Calu3 (cell line): Measurements from ENCODE around the gene ARMCX4. TPM values are rescaled to one million over a fixed set of nuclear protein-coding genes. Genes with fewer than 3 reads are reported as not detected.

Source experiments
- BruUV-seq: library from RNA; stranded (reverse); fragments of 400-500 nt; replicated peaks from 2 replicates; lab custom pipeline; 2021; lab: Mats Ljungman, UMichigan
- CTCF ChIA-PET: fragments of 300-600 bp; sonication (Branson Sonifier 250); formaldehyde crosslinking; loops from one replicate; lab custom pipeline; 2022; ENCODE audit warnings: antibody characterized with exemption; lab: Charles Lee
- DNase-seq: peaks from one replicate; pipeline ENCODE4 v3.0.0; 2022
- H3K27ac Mint-ChIP-seq: one replicate; pipeline ENCODE4 v1.8.0; 2022; ENCODE audit warnings: mixed read lengths; ENCODE audit not compliant: unreplicated experiment
- H3K27me3 Mint-ChIP-seq: one replicate; pipeline ENCODE4 v1.8.0; 2022; ENCODE audit warnings: mixed read lengths; ENCODE audit not compliant: unreplicated experiment
- H3K36me3 Mint-ChIP-seq: one replicate; pipeline ENCODE4 v1.8.0; 2022; ENCODE audit warnings: mild to moderate bottlenecking, moderate library complexity, mixed read lengths; ENCODE audit not compliant: insufficient read depth, unreplicated experiment
- H3K4me1 Mint-ChIP-seq: one replicate; pipeline ENCODE4 v1.8.0; 2022; ENCODE audit warnings: mild to moderate bottlenecking, low read depth, mixed read lengths; ENCODE audit not compliant: unreplicated experiment
- H3K4me3 Mint-ChIP-seq: one replicate; pipeline ENCODE4 v1.8.0; 2022; ENCODE audit warnings: mild to moderate bottlenecking, low read depth, moderate library complexity, mixed read lengths; ENCODE audit not compliant: unreplicated experiment
- H3K9me3 Mint-ChIP-seq: one replicate; pipeline ENCODE4 v1.8.0; 2022; ENCODE audit warnings: low read depth, mixed read lengths; ENCODE audit not compliant: unreplicated experiment
- intact Hi-C: fragments of 100-400 bp; cut with micrococcal nuclease; formaldehyde crosslinking; loops from one replicate; pipeline ENCODE4 v1.10.0; 2022; ENCODE audit not compliant: unreplicated experiment
- total RNA-seq: library from RNA; stranded (reverse); gene quantifications from 2 replicates; pipeline ENCODE4 v1.2.3, GENCODE V29; 2022
- TF ChIP-seq, protein P1 (sequence below): fragments of 200-600 bp; IDR thresholded peaks from one replicate; pipeline ENCODE4 v1.8.0; 2022; ENCODE audit warnings: antibody characterized with exemption; ENCODE audit not compliant: unreplicated experiment

The ARMCX4 gene
- total RNA-seq, 1 experiment from 2014 or later: 1.5 TPM

DNA sequence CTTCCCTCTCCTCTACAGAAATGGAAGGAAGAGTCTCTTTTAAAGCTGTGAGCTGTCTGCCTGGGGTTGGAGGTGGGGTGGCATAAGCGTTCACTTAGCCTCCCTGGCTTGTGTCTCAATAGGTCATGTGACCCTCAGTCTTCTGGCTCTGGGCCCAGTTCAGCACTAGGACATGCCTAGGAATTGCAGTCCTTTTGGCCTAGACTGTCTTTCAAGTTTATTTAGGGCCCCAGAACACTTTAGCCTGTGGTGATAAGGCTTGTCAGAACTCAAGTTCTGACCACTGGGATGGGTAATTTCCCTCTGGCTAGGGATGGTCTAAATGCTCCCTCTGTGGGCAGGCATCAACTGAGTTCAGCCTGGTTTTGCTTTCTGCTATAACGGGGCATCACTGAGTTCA is 34.3 kb upstream of the ARMCX4 start:
- Mint-ChIP-seq H3K27me3 (no peaks in the 10 kb centered on the region), H3K4me3 (no peak overlapping the region), H3K4me1 (no peaks in the 10 kb centered on the region), H3K27ac (no peak overlapping the region), H3K9me3 (no peaks in the 10 kb centered on the region), H3K36me3 (no peaks in the 10 kb centered on the region)
- CTCF ChIA-PET: no interaction called here
- intact Hi-C loops: no loop called here
- TF ChIP-seq, protein P1, sequence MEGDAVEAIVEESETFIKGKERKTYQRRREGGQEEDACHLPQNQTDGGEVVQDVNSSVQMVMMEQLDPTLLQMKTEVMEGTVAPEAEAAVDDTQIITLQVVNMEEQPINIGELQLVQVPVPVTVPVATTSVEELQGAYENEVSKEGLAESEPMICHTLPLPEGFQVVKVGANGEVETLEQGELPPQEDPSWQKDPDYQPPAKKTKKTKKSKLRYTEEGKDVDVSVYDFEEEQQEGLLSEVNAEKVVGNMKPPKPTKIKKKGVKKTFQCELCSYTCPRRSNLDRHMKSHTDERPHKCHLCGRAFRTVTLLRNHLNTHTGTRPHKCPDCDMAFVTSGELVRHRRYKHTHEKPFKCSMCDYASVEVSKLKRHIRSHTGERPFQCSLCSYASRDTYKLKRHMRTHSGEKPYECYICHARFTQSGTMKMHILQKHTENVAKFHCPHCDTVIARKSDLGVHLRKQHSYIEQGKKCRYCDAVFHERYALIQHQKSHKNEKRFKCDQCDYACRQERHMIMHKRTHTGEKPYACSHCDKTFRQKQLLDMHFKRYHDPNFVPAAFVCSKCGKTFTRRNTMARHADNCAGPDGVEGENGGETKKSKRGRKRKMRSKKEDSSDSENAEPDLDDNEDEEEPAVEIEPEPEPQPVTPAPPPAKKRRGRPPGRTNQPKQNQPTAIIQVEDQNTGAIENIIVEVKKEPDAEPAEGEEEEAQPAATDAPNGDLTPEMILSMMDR: no peak
- no TSS peak for BruUV-seq
- no peak for DNase-seq

DNA sequence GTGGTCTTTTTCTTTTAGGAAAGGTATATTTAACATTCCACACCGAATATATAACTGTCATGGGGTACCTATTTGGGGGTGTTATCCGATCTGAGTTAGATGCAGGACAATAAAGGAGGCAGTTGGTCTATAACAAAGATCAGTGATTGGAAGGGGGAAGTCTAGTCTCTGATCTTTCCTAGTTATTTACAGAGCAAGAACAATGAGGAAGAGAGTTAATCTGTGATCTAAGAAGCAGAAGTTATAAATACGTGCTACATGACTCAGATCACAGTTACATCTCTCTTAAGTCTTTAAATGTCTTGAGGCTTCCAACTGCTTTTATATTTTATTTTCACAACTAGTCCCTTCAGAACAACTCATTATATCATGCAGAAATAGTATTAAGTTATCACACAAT is 33.2 kb upstream of the ARMCX4 start:
- H3K36me3 Mint-ChIP-seq: no peaks in the 10 kb centered on the region
- BruUV-seq: no TSS peak
- no peaks in the 10 kb centered on the region for H3K4me1 Mint-ChIP-seq
- H3K9me3 Mint-ChIP-seq: no peaks in the 10 kb centered on the region
- CTCF ChIA-PET: no interaction called here
- no peak overlapping the region for H3K4me3 Mint-ChIP-seq
- intact Hi-C loops: no loop called here
- TF ChIP-seq, protein P1: no peak
- no peak for DNase-seq
- H3K27me3 Mint-ChIP-seq: no peaks in the 10 kb centered on the region
- H3K27ac Mint-ChIP-seq: no peak overlapping the region

DNA sequence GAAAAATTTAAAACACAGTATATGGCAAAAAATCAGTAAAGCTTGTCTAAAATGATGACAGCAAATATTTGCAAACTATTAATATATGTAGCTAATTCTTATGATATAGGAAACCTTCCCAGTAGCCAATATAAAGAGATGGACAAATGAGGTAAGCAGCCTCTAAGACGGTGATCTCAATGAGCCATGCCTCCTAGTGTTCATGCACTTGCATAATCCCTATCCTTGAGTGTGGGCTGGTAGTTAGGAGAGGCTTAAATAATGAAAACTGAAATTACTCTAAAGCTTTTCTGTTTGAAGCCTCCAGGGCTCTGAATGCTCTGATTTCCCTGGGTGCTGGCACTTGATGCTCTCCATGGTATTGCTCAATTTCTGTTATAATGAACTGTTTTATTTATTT is 24.6 kb upstream of the ARMCX4 start:
- TF ChIP-seq, protein P1: no peak
- Mint-ChIP-seq H3K27ac (no peak overlapping the region), H3K36me3 (no peaks in the 10 kb centered on the region), H3K27me3 (no peaks in the 10 kb centered on the region), H3K9me3 (no peaks in the 10 kb centered on the region), H3K4me1 (no peaks in the 10 kb centered on the region), H3K4me3 (no peak overlapping the region)
- intact Hi-C loops: no loop called here
- CTCF ChIA-PET: no interaction called here
- BruUV-seq: no TSS peak
- no peak for DNase-seq

DNA sequence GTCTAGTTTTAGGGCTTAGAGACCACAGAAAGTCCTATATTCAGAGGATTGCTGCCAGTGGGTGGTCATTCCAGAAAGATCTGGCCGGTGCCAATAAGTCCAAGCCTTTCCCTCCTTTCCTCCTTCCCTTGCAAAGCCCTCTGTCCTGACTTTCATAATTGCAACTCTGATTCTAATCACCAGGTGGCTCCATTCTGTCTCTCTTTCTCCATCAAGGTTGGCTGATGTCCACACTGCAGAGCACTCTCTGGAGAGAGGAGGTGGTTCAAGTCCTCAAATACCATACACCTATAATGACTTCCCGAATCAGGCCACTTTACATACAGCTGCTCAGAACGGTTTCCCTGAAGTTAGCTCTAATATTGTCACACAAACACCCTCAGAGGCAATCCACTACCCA is 22.4 kb upstream of the ARMCX4 start:
- H3K27ac Mint-ChIP-seq: no peak overlapping the region
- H3K27me3 Mint-ChIP-seq: no peaks in the 10 kb centered on the region
- H3K9me3 Mint-ChIP-seq: no peaks in the 10 kb centered on the region
- no peaks in the 10 kb centered on the region for H3K4me1 Mint-ChIP-seq
- no peaks in the 10 kb centered on the region for H3K36me3 Mint-ChIP-seq
- CTCF ChIA-PET: no interaction called here
- BruUV-seq: no TSS peak
- TF ChIP-seq, protein P1: no peak
- intact Hi-C loops: loop anchor here (2.0 kb wide), 1 partner anchor 340 kb away; no protein-coding TSS in a partner anchor
- DNase-seq: peak; percentile 23
- no peak overlapping the region for H3K4me3 Mint-ChIP-seq
